Sigmoid colon (tissue), 7 donors: ENCODE measurements around the gene SHANK1. TPM values are rescaled to one million over a fixed set of nuclear protein-coding genes. Genes with fewer than 3 reads are reported as not detected.

Experiments used
- DNase-seq: peaks from one replicate; pipeline ENCODE4 v3.0.0-alpha.2; 2019
- H3K27ac ChIP-seq, 4 donors: fragments of 200-600 bp; sonication (generic); one replicate each; pipeline ENCODE4 v1.5.1; 2016 to 2019; ENCODE audit warnings: mild to moderate bottlenecking in 1 of 4
- H3K27me3 ChIP-seq, 3 donors: fragments of 200-600 bp; sonication (generic); one replicate each; pipeline ENCODE4 v1.5.1; 2019; ENCODE audit warnings: mild to moderate bottlenecking in 1 of 3
- H3K36me3 ChIP-seq, 4 donors: fragments of 200-600 bp; sonication (generic); one replicate each; pipeline ENCODE4 v1.5.1; 2016 to 2019
- H3K4me1 ChIP-seq, 4 donors: fragments of 200-600 bp; sonication (generic); one replicate each; pipeline ENCODE4 v1.5.1; 2017 to 2019
- H3K4me3 ChIP-seq, 4 donors: fragments of 200-600 bp; sonication (generic); one replicate each; pipeline ENCODE4 v1.5.1; 2017 to 2019; ENCODE audit warnings: mild to moderate bottlenecking in 2 of 4, moderate library complexity in 1 of 4
- H3K9me3 ChIP-seq, 4 donors: fragments of 200-600 bp in 3 of 4; sonication (generic) in 3 of 4; one replicate each; pipeline versions ENCODE4 v1.5.1 to v1.6.1; 2013 to 2019
- CTCF ChIP-seq, 4 experiments: fragments of 450-650 bp in 3 of 4; fragments of 200-600 bp in 1 of 4; IDR thresholded peaks; one replicate each; pipeline ENCODE4 v1.5.1; 2016 to 2019; ENCODE audit warnings: antibody characterized with exemption in 4 of 4, mild to moderate bottlenecking in 3 of 4, moderate library complexity in 2 of 4
- EP300 ChIP-seq, 4 donors: sonication (generic); formaldehyde crosslinking; IDR thresholded peaks; one replicate each; pipeline ENCODE4 v1.6.1; 2017; ENCODE audit warnings: antibody characterized with exemption in 4 of 4
- POLR2A ChIP-seq, 2 donors: fragments of 450-650 bp; IDR thresholded peaks; one replicate each; pipeline ENCODE4 v1.6.1; 2016; ENCODE audit warnings: antibody characterized with exemption in 2 of 2, mild to moderate bottlenecking in 2 of 2, moderate library complexity in 2 of 2
- POLR2AphosphoS5 ChIP-seq, 4 donors: sonication (generic); formaldehyde crosslinking; IDR thresholded peaks; one replicate each; pipeline ENCODE4 v1.6.1; 2017; ENCODE audit warnings: antibody characterized with exemption in 4 of 4
- WGBS, 2 donors: extraction: QIAGEN DNeasy Blood & Tissue Kit; methylation state at CpG; one replicate each; pipeline ENCODE4 v1.1.7; 2013; 5-methylcytosine and 5-hydroxymethylcytosine counted together
- intact Hi-C: fragments of 100-400 bp; cut with DNase I; formaldehyde crosslinking; loops from one replicate; pipeline ENCODE4 v1.15.1; 2023
- polyA plus RNA-seq, 3 donors: library from polyadenylated mRNA; stranded (reverse); fragments of 200-250 nt; gene quantifications; one replicate each; pipeline ENCODE4 v1.2.3, GENCODE V29; 2013
- total RNA-seq, 4 donors: library from RNA; depleted of rRNA; stranded (reverse); fragments of >200 nt; gene quantifications; one replicate each; pipeline ENCODE4 v1.1.0, GENCODE V29; 2016
- donor health status: healthy with polysubstance abuse.
- donor health status: Bipolar disorder and iron deficiency.
- donor health status: healthy.

Gene SHANK1
- total and polyA plus RNA-seq, 7 donors: under 0.01 to 1.2 (median 0.19) TPM; not detected in 2

- peaks cover 3 to 55% (median 19%) of the 10 kb centered on the region in 3 donors for H3K27me3 ChIP-seq
- TF ChIP-seq CTCF (IDR thresholded peaks at IDR 0.05) (no peak), POLR2A (IDR thresholded peaks at IDR 0.05) (no peak), EP300 (IDR thresholded peaks at IDR 0.05) (no peak), POLR2AphosphoS5 (IDR thresholded peaks at IDR 0.05) (no peak)
- H3K4me1 ChIP-seq: no peaks in the 10 kb centered on the region
- intact Hi-C loops: no loop called here
- DNase-seq: no peak
- no peak overlapping the region for H3K27ac ChIP-seq
- no peaks in the 10 kb centered on the region for H3K9me3 ChIP-seq
- H3K36me3 ChIP-seq: no peaks in the 10 kb centered on the region
- no peak overlapping the region for H3K4me3 ChIP-seq
- 49 to 58% methylated on average over 5 of the region's 5 CpGs for WGBS, 2 donors
Measured at GRCh38 chr19:50677636-50678035, 42.0 kb downstream of the SHANK1 start.

- TF ChIP-seq CTCF (IDR thresholded peaks at IDR 0.05) (no peak), POLR2AphosphoS5 (IDR thresholded peaks at IDR 0.05) (no peak), POLR2A (IDR thresholded peaks at IDR 0.05) (no peak), EP300 (IDR thresholded peaks at IDR 0.05) (no peak)
- Histone ChIP-seq H3K9me3 (no peaks in the 10 kb centered on the region), H3K27ac (no peak overlapping the region), H3K36me3 (no peaks in the 10 kb centered on the region), H3K27me3 (peaks cover 3 to 58% (median 19%) of the 10 kb centered on the region in 3 donors), H3K4me3 (no peak overlapping the region), H3K4me1 (no peaks in the 10 kb centered on the region)
- intact Hi-C loops: no loop called here
- 53 to 59% methylated on average over 1 of the region's 1 CpG for WGBS, 2 donors
- DNase-seq: no peak
Measured at GRCh38 chr19:50676625-50677197, 42.9 kb downstream of the SHANK1 start.

- WGBS, 2 donors: 25 to 30% methylated on average over 15 of the region's 15 CpGs
- no peak overlapping the region for H3K27ac ChIP-seq
- intact Hi-C loops: no loop called here
- H3K9me3 ChIP-seq: no peaks in the 10 kb centered on the region
- H3K4me3 ChIP-seq: no peak overlapping the region
- peaks cover 0 to 4% (median under 1%) of the 10 kb centered on the region in 4 donors for H3K4me1 ChIP-seq
- DNase-seq: no peak
- TF ChIP-seq POLR2AphosphoS5 (IDR thresholded peaks at IDR 0.05): no peak
- TF ChIP-seq EP300 (IDR thresholded peaks at IDR 0.05): no peak
- TF ChIP-seq POLR2A (IDR thresholded peaks at IDR 0.05): no peak
- no peak for TF ChIP-seq CTCF (IDR thresholded peaks at IDR 0.05)
- peaks cover 18 to 75% (median 26%) of the 10 kb centered on the region in 3 donors for H3K27me3 ChIP-seq
- no peaks in the 10 kb centered on the region for H3K36me3 ChIP-seq
Measured at GRCh38 chr19:50673118-50673517, 46.5 kb downstream of the SHANK1 start.

GRCh38 chr19:50670102-50670380 is 49.6 kb downstream of the SHANK1 start:
- WGBS, 2 donors: 19 to 34% methylated on average over 5 of the region's 5 CpGs
- Histone ChIP-seq H3K9me3 (no peaks in the 10 kb centered on the region), H3K27ac (no peak overlapping the region), H3K4me1 (peaks cover 0 to 24% (median 8%) of the 10 kb centered on the region in 4 donors), H3K36me3 (no peaks in the 10 kb centered on the region), H3K27me3 (peaks cover 39 to 94% (median 43%) of the 10 kb centered on the region in 3 donors), H3K4me3 (no peak overlapping the region)
- intact Hi-C loops: no loop called here
- DNase-seq: no peak
- TF ChIP-seq CTCF (IDR thresholded peaks at IDR 0.05) (no peak), EP300 (IDR thresholded peaks at IDR 0.05) (no peak), POLR2AphosphoS5 (IDR thresholded peaks at IDR 0.05) (no peak), POLR2A (IDR thresholded peaks at IDR 0.05) (no peak)
